ENCODE data around the gene IRF4.

IRF4 gene

GRCh38 chr6:373031-373430 is 18.5 kb upstream of the IRF4 start (continued):
- TF ChIP-seq PATZ1 (tag by site-specific recombination; IDR thresholded peaks at IDR 0.05): no peak

GRCh38 chr6:373773-374724 is 17.5 kb upstream of the IRF4 start:
- no peaks in the 10 kb centered on the region for H3K36me3 ChIP-seq (ENCODE audit: control insufficient read depth in 2 of 2, insufficient read depth in 1 of 2, low read length in 2 of 2)
- H3K4me1 ChIP-seq (ENCODE audit: control insufficient read depth, insufficient read depth, low read length): no peaks in the 10 kb centered on the region
- ChIA-PET POLR2A (no interaction called here), CTCF (interaction anchor here (0.6 kb wide), 1 partner anchor 25 kb away, joined by 4 read pairs; no protein-coding TSS in a partner anchor)
- no peaks in the 10 kb centered on the region for H3K9me3 ChIP-seq (ENCODE audit: control insufficient read depth, insufficient read depth, low read depth, low read length)
- TF ChIP-seq ZNF792 (tag by site-specific recombination; IDR thresholded peaks at IDR 0.05): no peak
- no peak for TF ChIP-seq ZNF274 (IDR thresholded peaks at IDR 0.05; ENCODE audit: low read length)
- TF ChIP-seq ZNF274 (tag by site-specific recombination; IDR thresholded peaks at IDR 0.05; ENCODE audit: borderline replicate concordance): no peak
- TF ChIP-seq ZNF140 (tag by site-specific recombination; IDR thresholded peaks at IDR 0.05): no peak
- no peak for TF ChIP-seq FEZF1 (tag by site-specific recombination; IDR thresholded peaks at IDR 0.05)
- TF ChIP-seq ZNF473 (tag by site-specific recombination; IDR thresholded peaks at IDR 0.05): no peak
- TF ChIP-seq ZNF302 (tag by site-specific recombination; IDR thresholded peaks at IDR 0.05; ENCODE audit: low read depth): no peak
- no peak for TF ChIP-seq ZNF19 (tag by site-specific recombination; IDR thresholded peaks at IDR 0.05; ENCODE audit: low read depth)
- TF ChIP-seq MYNN (tag by site-specific recombination; IDR thresholded peaks at IDR 0.05; ENCODE audit: borderline replicate concordance): no peak
- no peak for TF ChIP-seq KLF16 (tag by site-specific recombination; IDR thresholded peaks at IDR 0.05)
- TF ChIP-seq HOXD13 (CRISPR knock-in tag; IDR thresholded peaks at IDR 0.05; ENCODE audit: borderline replicate concordance): no peak
- TF ChIP-seq ZNF48 (tag by site-specific recombination; IDR thresholded peaks at IDR 0.05): no peak
- TF ChIP-seq ZNF292 (tag by site-specific recombination; IDR thresholded peaks at IDR 0.05; ENCODE audit: borderline replicate concordance, low read depth): no peak
- no peak for TF ChIP-seq ZNF747 (tag by site-specific recombination; IDR thresholded peaks at IDR 0.05)
- TF ChIP-seq KLF7 (tag by site-specific recombination; IDR thresholded peaks at IDR 0.05; ENCODE audit: borderline replicate concordance): no peak
- TF ChIP-seq ZNF670 (tag by site-specific recombination; IDR thresholded peaks at IDR 0.05; ENCODE audit: low read depth): no peak
- no peak overlapping the region for H3K4me3 ChIP-seq (ENCODE audit: low read depth, low read length)
- H3K27ac ChIP-seq (ENCODE audit: extremely low read depth, low read depth, low read length): no peak overlapping the region

- Histone ChIP-seq H3K27ac (ENCODE audit: extremely low read depth, low read depth, low read length) (no peak overlapping the region), H3K36me3 (ENCODE audit: control insufficient read depth in 2 of 2, insufficient read depth in 1 of 2, low read length in 2 of 2) (no peaks in the 10 kb centered on the region), H3K4me3 (ENCODE audit: low read depth, low read length) (no peak overlapping the region), H3K4me1 (ENCODE audit: control insufficient read depth, insufficient read depth, low read length) (no peaks in the 10 kb centered on the region), H3K9me3 (ENCODE audit: control insufficient read depth, insufficient read depth, low read depth, low read length) (no peaks in the 10 kb centered on the region)
- ChIA-PET CTCF (interaction anchor here (0.6 kb wide), 1 partner anchor 24 kb away, joined by 4 read pairs; no protein-coding TSS in a partner anchor), POLR2A (no interaction called here)
- TF ChIP-seq ZSCAN18 (tag by site-specific recombination; IDR thresholded peaks at IDR 0.05) (no peak), ZNF133 (tag by site-specific recombination; IDR thresholded peaks at IDR 0.05) (no peak), ZNF23 (tag by site-specific recombination; IDR thresholded peaks at IDR 0.05; ENCODE audit: borderline replicate concordance) (no peak), ZNF624 (tag by site-specific recombination; IDR thresholded peaks at IDR 0.05) (no peak), TSHZ1 (tag by site-specific recombination; IDR thresholded peaks at IDR 0.05; ENCODE audit: borderline replicate concordance) (no peak), ZNF157 (tag by site-specific recombination; IDR thresholded peaks at IDR 0.05) (no peak), PBX3 (CRISPR knock-in tag; IDR thresholded peaks at IDR 0.05) (no peak)
These were observed 16.6 kb upstream of the IRF4 start for GRCh38 chr6:374956-375355.
